Osteoblast (primary cell): ENCODE results near the gene ORC3. TPM values are rescaled to one million over a fixed set of nuclear protein-coding genes. Genes with fewer than 3 reads are reported as not detected.

Experiments used
- DNase-seq: peaks from one replicate; pipeline ENCODE4 v3.0.0; 2011; ENCODE audit warnings: low spot score, mixed read lengths; ENCODE audit not compliant: insufficient read length; ENCODE audit errors: missing footprints
- H2AFZ ChIP-seq: 2 replicates; pipeline ENCODE4 v1.6.0; 2011; ENCODE audit warnings: mild to moderate bottlenecking, low read length
- H3K27ac ChIP-seq: 2 replicates; pipeline ENCODE4 v1.5.1; 2011; ENCODE audit warnings: mild to moderate bottlenecking, low read depth, low read length, moderate library complexity
- H3K27me3 ChIP-seq: 2 replicates; pipeline ENCODE4 v1.6.0; 2012; ENCODE audit warnings: mild to moderate bottlenecking, control low read depth, inconsistent platforms, low read length, moderate library complexity; ENCODE audit not compliant: insufficient read depth
- H3K36me3 ChIP-seq: 2 replicates; pipeline ENCODE4 v1.5.1; 2011; ENCODE audit warnings: mild to moderate bottlenecking, low read length, control low read depth, moderate library complexity; ENCODE audit not compliant: insufficient read depth
- H3K4me1 ChIP-seq: 2 replicates; pipeline ENCODE4 v1.5.1; 2011; ENCODE audit warnings: mild to moderate bottlenecking, low read length, control low read depth, moderate library complexity; ENCODE audit not compliant: insufficient read depth
- H3K4me2 ChIP-seq: 2 replicates; pipeline ENCODE4 v1.6.0; 2011; ENCODE audit warnings: mild to moderate bottlenecking, low read length; ENCODE audit not compliant: insufficient read depth
- H3K4me3 ChIP-seq: fragments of 200-600 bp; sonication (generic); 3 replicates; pipeline ENCODE4 v1.5.1; 2012; ENCODE audit warnings: mild to moderate bottlenecking, low read length, inconsistent platforms; ENCODE audit not compliant: insufficient read depth
- H3K79me2 ChIP-seq: 2 replicates; pipeline ENCODE4 v1.6.0; 2012; ENCODE audit warnings: mild to moderate bottlenecking, low read length, control low read depth, inconsistent platforms; ENCODE audit not compliant: insufficient read depth
- H3K9me3 ChIP-seq: 2 replicates; pipeline ENCODE4 v1.5.1; 2011; ENCODE audit warnings: low read depth, low read length, control low read depth
- H4K20me1 ChIP-seq: 2 replicates; pipeline ENCODE4 v1.6.0; 2012; ENCODE audit warnings: mild to moderate bottlenecking, low read length, control low read depth; ENCODE audit not compliant: insufficient read depth
- total RNA-seq: library from RNA; depleted of rRNA; stranded (reverse); fragments of >200 nt; gene quantifications from 2 replicates; pipeline ENCODE4 v1.2.3, GENCODE V29; 2012
- TF ChIP-seq, protein P1 (sequence below): IDR thresholded peaks from 2 replicates; pipeline ENCODE4 v1.5.1; 2011; ENCODE audit warnings: mild to moderate bottlenecking, low read depth, low read length, moderate library complexity; ENCODE audit errors: extremely low read depth

The ORC3 gene
- total RNA-seq, 1 donor = 26.1 TPM

DNA sequence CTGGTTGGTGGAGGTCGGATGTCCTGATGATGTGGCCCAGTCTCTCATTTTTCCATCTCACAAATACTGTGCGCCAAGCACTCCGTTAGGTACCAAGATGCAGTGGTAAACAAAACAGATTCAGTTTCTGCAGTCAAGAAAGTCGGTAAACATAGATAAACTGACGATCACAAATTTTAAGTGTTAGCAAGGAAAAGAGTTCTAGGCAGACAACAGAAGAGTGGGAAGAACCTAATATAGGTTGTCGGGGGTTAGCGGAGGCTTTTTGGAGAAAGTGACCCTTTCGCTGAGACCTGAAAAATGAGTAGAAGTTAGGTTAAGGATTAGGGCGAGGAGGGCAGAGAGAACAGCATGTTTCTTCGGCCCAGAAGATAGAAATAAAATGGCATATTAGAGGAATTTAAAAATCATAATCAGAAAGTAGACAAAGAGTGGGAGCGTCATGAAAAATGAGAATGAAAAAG, 514 bp downstream of the ORC3 start:
- H3K4me1 ChIP-seq = peaks cover 19% of the 10 kb centered on the region
- H3K4me3 ChIP-seq = peak overlapping the region; percentile 79
- peak overlapping the region; percentile 95 for H3K27ac ChIP-seq
- peaks cover 26% of the 10 kb centered on the region for H4K20me1 ChIP-seq
- H2AFZ ChIP-seq = peak overlapping the region; percentile 98
- H3K27me3 ChIP-seq = no peaks in the 10 kb centered on the region
- peaks cover 75% of the 10 kb centered on the region for H3K79me2 ChIP-seq
- H3K36me3 ChIP-seq = peaks cover 5% of the 10 kb centered on the region
- H3K4me2 ChIP-seq = peak overlapping the region; percentile 85
- DNase-seq = no peak
- TF ChIP-seq, protein P1, sequence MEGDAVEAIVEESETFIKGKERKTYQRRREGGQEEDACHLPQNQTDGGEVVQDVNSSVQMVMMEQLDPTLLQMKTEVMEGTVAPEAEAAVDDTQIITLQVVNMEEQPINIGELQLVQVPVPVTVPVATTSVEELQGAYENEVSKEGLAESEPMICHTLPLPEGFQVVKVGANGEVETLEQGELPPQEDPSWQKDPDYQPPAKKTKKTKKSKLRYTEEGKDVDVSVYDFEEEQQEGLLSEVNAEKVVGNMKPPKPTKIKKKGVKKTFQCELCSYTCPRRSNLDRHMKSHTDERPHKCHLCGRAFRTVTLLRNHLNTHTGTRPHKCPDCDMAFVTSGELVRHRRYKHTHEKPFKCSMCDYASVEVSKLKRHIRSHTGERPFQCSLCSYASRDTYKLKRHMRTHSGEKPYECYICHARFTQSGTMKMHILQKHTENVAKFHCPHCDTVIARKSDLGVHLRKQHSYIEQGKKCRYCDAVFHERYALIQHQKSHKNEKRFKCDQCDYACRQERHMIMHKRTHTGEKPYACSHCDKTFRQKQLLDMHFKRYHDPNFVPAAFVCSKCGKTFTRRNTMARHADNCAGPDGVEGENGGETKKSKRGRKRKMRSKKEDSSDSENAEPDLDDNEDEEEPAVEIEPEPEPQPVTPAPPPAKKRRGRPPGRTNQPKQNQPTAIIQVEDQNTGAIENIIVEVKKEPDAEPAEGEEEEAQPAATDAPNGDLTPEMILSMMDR = no peak
- no peaks in the 10 kb centered on the region for H3K9me3 ChIP-seq

GRCh38 chr6:87590990-87591389, 1.1 kb downstream of the ORC3 start:
- Histone ChIP-seq H3K4me3 (peak overlapping the region; percentile 79), H3K4me1 (peaks cover 19% of the 10 kb centered on the region), H3K79me2 (peaks cover 71% of the 10 kb centered on the region), H3K4me2 (peak overlapping the region; percentile 85), H2AFZ (peak overlapping the region; percentile 98), H3K9me3 (no peaks in the 10 kb centered on the region), H3K36me3 (peaks cover 5% of the 10 kb centered on the region), H3K27ac (peak overlapping the region; percentile 18), H3K27me3 (no peaks in the 10 kb centered on the region), H4K20me1 (peaks cover 23% of the 10 kb centered on the region)
- TF ChIP-seq, protein P1 = no peak
- no peak for DNase-seq

- DNase-seq = no peak
- no peak overlapping the region for H3K4me2 ChIP-seq
- H3K27me3 ChIP-seq = no peaks in the 10 kb centered on the region
- no peaks in the 10 kb centered on the region for H3K4me1 ChIP-seq
- no peaks in the 10 kb centered on the region for H4K20me1 ChIP-seq
- no peaks in the 10 kb centered on the region for H3K9me3 ChIP-seq
- TF ChIP-seq, protein P1 = no peak
- no peak overlapping the region for H3K27ac ChIP-seq
- H2AFZ ChIP-seq = no peak overlapping the region
- H3K36me3 ChIP-seq = peaks cover 3% of the 10 kb centered on the region
- no peaks in the 10 kb centered on the region for H3K79me2 ChIP-seq
- H3K4me3 ChIP-seq = no peak overlapping the region
Observed at GRCh38 chr6:87600576-87600975, 10.6 kb downstream of the ORC3 start.

GRCh38 chr6:87606199-87606598, 16.3 kb downstream of the ORC3 start:
- Histone ChIP-seq H4K20me1 (no peaks in the 10 kb centered on the region), H3K36me3 (peaks cover 16% of the 10 kb centered on the region), H3K4me3 (no peak overlapping the region), H3K27ac (no peak overlapping the region), H3K79me2 (no peaks in the 10 kb centered on the region), H3K4me2 (no peak overlapping the region), H3K4me1 (no peaks in the 10 kb centered on the region), H3K27me3 (no peaks in the 10 kb centered on the region), H3K9me3 (no peaks in the 10 kb centered on the region), H2AFZ (no peak overlapping the region)
- no peak for DNase-seq
- TF ChIP-seq, protein P1 = no peak
